GM12872 (cell line): ENCODE results near the gene CADM2.
A peak's percentile ranks its signal among the peaks of the same experiment; 100 is the strongest.

Source experiments
- CTCF ChIP-seq: IDR thresholded peaks from 3 replicates; pipeline ENCODE4 v1.5.1; 2011; ENCODE audit warnings: low read depth, mild to moderate bottlenecking, low read length, moderate library complexity; ENCODE audit not compliant: insufficient read depth

The CADM2 gene

GRCh38 chr3:84961011-84961410 lies 2.2 kb downstream of the CADM2 start:
- TF ChIP-seq CTCF = no peak

- no peak for TF ChIP-seq CTCF
Measured at GRCh38 chr3:84961521-84962255, 2.9 kb downstream of the CADM2 start.

- TF ChIP-seq CTCF = no peak
Measured at GRCh38 chr3:84962415-84962814, 3.6 kb downstream of the CADM2 start.

- TF ChIP-seq CTCF = no peak
Measured at GRCh38 chr3:84963137-84963536, 4.3 kb downstream of the CADM2 start.

- 0 out of 3 replicates have a peak, but pooled peaks have one; percentile 9 for TF ChIP-seq CTCF
Measured at GRCh38 chr3:84965141-84965540, 6.4 kb downstream of the CADM2 start.

GRCh38 chr3:84967767-84968581 lies 9.2 kb downstream of the CADM2 start:
- TF ChIP-seq CTCF = no peak

- no peak for TF ChIP-seq CTCF
Measured at GRCh38 chr3:84968701-84969235, 10.0 kb downstream of the CADM2 start.
